ENCODE data around the gene ATG101. TPM values are rescaled to one million over a fixed set of nuclear protein-coding genes. Genes with fewer than 3 reads are reported as not detected.

The ATG101 gene
- total and polyA plus RNA-seq, 9 of the 15 experiments (the other 6 are each of a cell fraction or from before 2014, with no cell fraction given) = 2.9 to 52.4 (median 29.7) TPM

- peaks cover 47 to 79% of the 10 kb centered on the region in 2 experiments for H3K27me3 ChIP-seq (ENCODE audit: control insufficient read depth in 2 of 2, insufficient read depth in 2 of 2, low read length in 2 of 2)
- TF ChIP-seq NRF1 (conservative IDR thresholded peaks at IDR 0.05 in 1 of 2, IDR thresholded peaks at IDR 0.05 in 1 of 2) (peak in 1 of 2 experiments; percentile 28; a peak in 2 of 4 replicates), BRF2 (IDR thresholded peaks at IDR 0.05; ENCODE audit: borderline replicate concordance, insufficient read depth, insufficient read length) (no peak)
- intact Hi-C loops (cut with micrococcal nuclease) (no loop called here), in situ Hi-C loops (cut with MboI) (no loop called here)
- no TSS peak for BruUV-seq (replicated peaks)
- H2AFZ ChIP-seq (ENCODE audit: low read depth, low read length) = no peak overlapping the region
- no peaks in the 10 kb centered on the region for H3K4me1 ChIP-seq (replicated peaks in 1 of 2; ENCODE audit: control insufficient read depth in 2 of 2, insufficient read depth in 2 of 2, low read length in 2 of 2)
- no peaks in the 10 kb centered on the region for H3K9me3 ChIP-seq (replicated peaks; ENCODE audit: control insufficient read depth, insufficient read depth, low read depth, low read length)
- FAIRE-seq = no peak
- no peak for ATAC-seq
- no peak overlapping the region for H3K9ac ChIP-seq (ENCODE audit: insufficient read depth in 1 of 2, low read depth in 2 of 2, low read length in 2 of 2)
- H3K79me2 ChIP-seq (ENCODE audit: control insufficient read depth, insufficient read depth, low read length) = no peaks in the 10 kb centered on the region
- ChIA-PET CTCF (ENCODE audit: low intra/inter-chr PET ratio) (no interaction called here), POLR2A (interaction anchor here (0.7 to 1.3 kb wide), 2 partner anchors 35 to 57 kb away, joined by 3 read pairs; no protein-coding TSS in a partner anchor)
- WGBS (ENCODE audit: insufficient coverage, low coverage, missing lambda C conversion rate) = 3% methylated on average over 19 of the region's 20 CpGs
- no peaks in the 10 kb centered on the region for H3K36me3 ChIP-seq (ENCODE audit: control insufficient read depth, insufficient read depth, low read length)
- 0 out of 2 replicates have a peak, but pooled peaks cover under 1% of the 10 kb centered on the region for H4K20me1 ChIP-seq (replicated peaks; ENCODE audit: control insufficient read depth, insufficient read depth, low read length)
- H3K4me2 ChIP-seq (ENCODE audit: insufficient read depth, low read length) = no peak overlapping the region
- H3K27ac ChIP-seq (ENCODE audit: extremely low read depth, low read depth, low read length) = no peak overlapping the region
- H3K9me1 ChIP-seq (ENCODE audit: control insufficient read depth, insufficient read depth, low read length) = no peaks in the 10 kb centered on the region
- DNase-seq (ENCODE audit: extremely low read depth in 1 of 4, low spot score in 3 of 4) = peak in 1 of 4 experiments; percentile 11
- no peak overlapping the region for H3K4me3 ChIP-seq
Observed at GRCh38 chr12:52087961-52088820, 18.4 kb downstream of the ATG101 start.

GRCh38 chr12:52089491-52089890 is 19.7 kb downstream of the ATG101 start:
- peaks cover 52 to 88% of the 10 kb centered on the region in 2 experiments for H3K27me3 ChIP-seq (ENCODE audit: control insufficient read depth in 2 of 2, insufficient read depth in 2 of 2, low read length in 2 of 2)
- no peaks in the 10 kb centered on the region for H3K9me1 ChIP-seq (ENCODE audit: control insufficient read depth, insufficient read depth, low read length)
- no peak overlapping the region for H3K9ac ChIP-seq (ENCODE audit: insufficient read depth in 1 of 2, low read depth in 2 of 2, low read length in 2 of 2)
- no peaks in the 10 kb centered on the region for H3K9me3 ChIP-seq (replicated peaks; ENCODE audit: control insufficient read depth, insufficient read depth, low read depth, low read length)
- no peak overlapping the region for H3K4me2 ChIP-seq (ENCODE audit: insufficient read depth, low read length)
- BruUV-seq (replicated peaks) = no TSS peak
- no peaks in the 10 kb centered on the region for H3K4me1 ChIP-seq (replicated peaks in 1 of 2; ENCODE audit: control insufficient read depth in 2 of 2, insufficient read depth in 2 of 2, low read length in 2 of 2)
- no peaks in the 10 kb centered on the region for H3K36me3 ChIP-seq (ENCODE audit: control insufficient read depth, insufficient read depth, low read length)
- ChIA-PET POLR2A (no interaction called here), CTCF (ENCODE audit: low intra/inter-chr PET ratio) (no interaction called here)
- no peak overlapping the region for H3K27ac ChIP-seq (ENCODE audit: extremely low read depth, low read depth, low read length)
- 4% methylated on average over 11 of the region's 11 CpGs for WGBS (ENCODE audit: insufficient coverage, low coverage, missing lambda C conversion rate)
- ATAC-seq = no peak
- no peak for FAIRE-seq
- no peak overlapping the region for H3K4me3 ChIP-seq
- H4K20me1 ChIP-seq (replicated peaks; ENCODE audit: control insufficient read depth, insufficient read depth, low read length) = no peaks in the 10 kb centered on the region
- peak in 1 of 4 experiments; percentile 3 for DNase-seq (ENCODE audit: extremely low read depth in 1 of 4, low spot score in 3 of 4)
- intact Hi-C loops (cut with micrococcal nuclease) (no loop called here), in situ Hi-C loops (cut with MboI) (no loop called here)
- no peaks in the 10 kb centered on the region for H3K79me2 ChIP-seq (ENCODE audit: control insufficient read depth, insufficient read depth, low read length)
- no peak overlapping the region for H2AFZ ChIP-seq (ENCODE audit: low read depth, low read length)
- TF ChIP-seq ZNF197 (CRISPR knock-in tag; IDR thresholded peaks at IDR 0.05; ENCODE audit: low read depth) = no peak
- TF ChIP-seq IFI16 (CRISPR knock-in tag; IDR thresholded peaks at IDR 0.05) = no peak
- TF ChIP-seq GATA2 (CRISPR knock-in tag; IDR thresholded peaks at IDR 0.05) = no peak
- no peak for TF ChIP-seq ETS2 (tag; IDR thresholded peaks at IDR 0.05; ENCODE audit: borderline replicate concordance, poor library complexity, severe bottlenecking)
- TF ChIP-seq MXD1 (CRISPR knock-in tag; IDR thresholded peaks at IDR 0.05; ENCODE audit: borderline replicate concordance, poor library complexity, severe bottlenecking) = no peak
- no peak for TF ChIP-seq MCM5 (IDR thresholded peaks at IDR 0.05; ENCODE audit: low read depth)
- no peak for TF ChIP-seq TCF7 (IDR thresholded peaks at IDR 0.05; ENCODE audit: borderline replicate concordance)
- TF ChIP-seq PREB (CRISPR knock-in tag; IDR thresholded peaks at IDR 0.05) = no peak

All from K562 (cell line).